GM19328 (cell line): ENCODE results near the gene FAM187B.
"Not testable (repeated sequence)": the region's sequence is repeated elsewhere in the genome, so short reads cannot be mapped to it uniquely, and the experiment has no call there.

Experiments
- ATAC-seq: cut with Tn5 transposase; IDR thresholded peaks from one replicate; pipeline ENCODE4 v1.9.1; 2021; ENCODE audit warnings: mild to moderate bottlenecking, moderate library complexity; ENCODE audit not compliant: unreplicated experiment

The FAM187B gene

GRCh38 chr19:35236638-35237400 is 8.3 kb upstream of the FAM187B start:
- ATAC-seq, result no peak

- ATAC-seq, result no peak
Measured at GRCh38 chr19:35232912-35233311, 4.4 kb upstream of the FAM187B start.

GRCh38 chr19:35231956-35232645 is 3.6 kb upstream of the FAM187B start:
- no peak for ATAC-seq

GRCh38 chr19:35229601-35230000 is 1.1 kb upstream of the FAM187B start:
- no peak for ATAC-seq

- no peak for ATAC-seq
Measured at GRCh38 chr19:35226748-35227147, 1.8 kb downstream of the FAM187B start.

- ATAC-seq, result no peak
Measured at GRCh38 chr19:35225951-35226350, 2.6 kb downstream of the FAM187B start.

- ATAC-seq, result no peak
Measured at GRCh38 chr19:35224681-35225571, 3.6 kb downstream of the FAM187B start.

- ATAC-seq, result no peak
Measured at GRCh38 chr19:35223862-35224505, 4.6 kb downstream of the FAM187B start.

- no peak for ATAC-seq
Measured at GRCh38 chr19:35223084-35223790, 5.3 kb downstream of the FAM187B start.

- no peak for ATAC-seq
Measured at GRCh38 chr19:35222373-35223015, 6.0 kb downstream of the FAM187B start.

GRCh38 chr19:35220973-35221590 is 7.5 kb downstream of the FAM187B start:
- not testable (repeated sequence) for ATAC-seq

GRCh38 chr19:35220315-35220921 is 8.1 kb downstream of the FAM187B start:
- ATAC-seq, result no peak

GRCh38 chr19:35219008-35219407 is 9.5 kb downstream of the FAM187B start:
- ATAC-seq, result no peak

- no peak for ATAC-seq
Measured at GRCh38 chr19:35217649-35217990, 10.9 kb downstream of the FAM187B start.

- no peak for ATAC-seq
Measured at GRCh38 chr19:35216833-35217648, 11.5 kb downstream of the FAM187B start.

- ATAC-seq, result no peak
Measured at GRCh38 chr19:35216016-35216832, 12.3 kb downstream of the FAM187B start.

GRCh38 chr19:35214766-35215422 is 13.6 kb downstream of the FAM187B start:
- no peak for ATAC-seq
